ENCODE data around the gene MUC4. TPM values are rescaled to one million over a fixed set of nuclear protein-coding genes. Genes with fewer than 3 reads are reported as not detected.

Gene MUC4
- total and polyA plus RNA-seq, 7 donors, result under 0.01 to 195 (median 7.4) TPM; not detected in 1

GRCh38 chr3:195755791-195756676 is 55.7 kb downstream of the MUC4 start:
- H3K4me3 ChIP-seq, result no peak overlapping the region
- DNase-seq, result no peak
- peaks cover 0 to 10% (median 6%) of the 10 kb centered on the region in 4 donors for H3K4me1 ChIP-seq
- TF ChIP-seq CTCF (IDR thresholded peaks at IDR 0.05) (no peak), EP300 (IDR thresholded peaks at IDR 0.05) (no peak), POLR2A (IDR thresholded peaks at IDR 0.05) (no peak), POLR2AphosphoS5 (IDR thresholded peaks at IDR 0.05) (no peak)
- 89% methylated on average over 16 of the region's 16 CpGs for WGBS, 2 donors
- intact Hi-C loops (cut with DNase I), result no loop called here
- peaks cover 0 to 12% (median 4%) of the 10 kb centered on the region in 3 donors for H3K27me3 ChIP-seq
- H3K9me3 ChIP-seq, result no peaks in the 10 kb centered on the region
- no peaks in the 10 kb centered on the region for H3K36me3 ChIP-seq
- no peak overlapping the region for H3K27ac ChIP-seq

- no peak for TF ChIP-seq CTCF (IDR thresholded peaks at IDR 0.05)
- no peak for TF ChIP-seq EP300 (IDR thresholded peaks at IDR 0.05)
- TF ChIP-seq POLR2A (IDR thresholded peaks at IDR 0.05), result no peak
- TF ChIP-seq POLR2AphosphoS5 (IDR thresholded peaks at IDR 0.05), result no peak
- peaks cover 0 to 4% (median 0%) of the 10 kb centered on the region in 4 donors for H3K4me1 ChIP-seq
- H3K27me3 ChIP-seq, result peaks cover 0 to 12% (median 4%) of the 10 kb centered on the region in 3 donors
- H3K4me3 ChIP-seq, result no peak overlapping the region
- no peaks in the 10 kb centered on the region for H3K36me3 ChIP-seq
- no peak for DNase-seq
- H3K27ac ChIP-seq, result no peak overlapping the region
- 95 to 98% methylated on average over 7 of the region's 7 CpGs for WGBS, 2 donors
- H3K9me3 ChIP-seq, result no peaks in the 10 kb centered on the region
- intact Hi-C loops (cut with DNase I), result no loop called here
Observed at GRCh38 chr3:195755391-195755790, 56.3 kb downstream of the MUC4 start.

- Histone ChIP-seq H3K27me3 (peaks cover 0 to 14% (median 4%) of the 10 kb centered on the region in 3 donors), H3K4me1 (peaks cover 0 to 4% (median 0%) of the 10 kb centered on the region in 4 donors), H3K27ac (no peak overlapping the region), H3K4me3 (no peak overlapping the region), H3K9me3 (no peaks in the 10 kb centered on the region), H3K36me3 (no peaks in the 10 kb centered on the region)
- TF ChIP-seq POLR2AphosphoS5 (IDR thresholded peaks at IDR 0.05) (no peak), POLR2A (IDR thresholded peaks at IDR 0.05) (no peak), CTCF (IDR thresholded peaks at IDR 0.05) (no peak), EP300 (IDR thresholded peaks at IDR 0.05) (no peak)
- intact Hi-C loops (cut with DNase I), result no loop called here
- DNase-seq, result no peak
- 89 to 93% methylated on average over 7 of the region's 7 CpGs for WGBS, 2 donors
Observed at GRCh38 chr3:195754906-195755305, 56.8 kb downstream of the MUC4 start.

GRCh38 chr3:195754141-195754540 is 57.6 kb downstream of the MUC4 start:
- WGBS, 2 donors, result 94 to 95% methylated on average over 19 of the region's 19 CpGs
- DNase-seq, result no peak
- peaks cover 0 to 16% (median 4%) of the 10 kb centered on the region in 3 donors for H3K27me3 ChIP-seq

More at GRCh38 chr3:195754141-195754540, 57.6 kb downstream of the MUC4 start:
- Histone ChIP-seq H3K27ac (no peak overlapping the region), H3K4me3 (no peak overlapping the region), H3K9me3 (no peaks in the 10 kb centered on the region), H3K4me1 (peaks cover 0 to 4% (median 0%) of the 10 kb centered on the region in 4 donors), H3K36me3 (no peaks in the 10 kb centered on the region)
- TF ChIP-seq CTCF (IDR thresholded peaks at IDR 0.05) (no peak), POLR2AphosphoS5 (IDR thresholded peaks at IDR 0.05) (no peak), EP300 (IDR thresholded peaks at IDR 0.05) (no peak)
- intact Hi-C loops (cut with DNase I), result no loop called here
